Breast epithelium (tissue), 3 donors: ENCODE measurements around the gene MGAT4D.

Source experiments
- CTCF ChIP-seq, 3 donors: fragments of 450-650 bp; IDR thresholded peaks; one replicate each; pipeline ENCODE4 v1.5.1; 2016 to 2017; ENCODE audit warnings: antibody characterized with exemption in 3 of 3, mild to moderate bottlenecking in 3 of 3, moderate library complexity in 3 of 3
- POLR2A ChIP-seq: fragments of 450-650 bp; IDR thresholded peaks from one replicate; pipeline ENCODE4 v1.6.1; 2016; ENCODE audit warnings: antibody characterized with exemption, mild to moderate bottlenecking, moderate library complexity

- no peak for TF ChIP-seq CTCF (IDR thresholded peaks at IDR 0.05)
- TF ChIP-seq POLR2A, result no peak
These were observed 14.6 kb downstream of the MGAT4D start for GRCh38 chr4:140483445-140483844.
